ENCODE results near the gene ABCB6.
A peak's percentile ranks its signal among the peaks of the same experiment; 100 is the strongest.

The ABCB6 gene

GRCh38 chr2:219229305-219230058 is 10.7 kb upstream of the ABCB6 start, which contains the start of the genes ANKZF1 and ATG9A (continued):
- TF ChIP-seq PRDM2 (tag by site-specific recombination; IDR thresholded peaks at IDR 0.05; ENCODE audit: borderline replicate concordance) (no peak), ZNF639 (tag by site-specific recombination; IDR thresholded peaks at IDR 0.05) (no peak), EGR2 (tag by site-specific recombination; IDR thresholded peaks at IDR 0.05; ENCODE audit: low read depth) (peak; percentile 33), ZNF23 (tag by site-specific recombination; IDR thresholded peaks at IDR 0.05; ENCODE audit: borderline replicate concordance) (no peak), ZBTB8A (tag by site-specific recombination; IDR thresholded peaks at IDR 0.05) (no peak), ZNF239 (tag by site-specific recombination; IDR thresholded peaks at IDR 0.05) (no peak), ZFP37 (tag by site-specific recombination; IDR thresholded peaks at IDR 0.05) (no peak), GLI4 (tag by site-specific recombination; IDR thresholded peaks at IDR 0.05) (no peak), KLF10 (tag by site-specific recombination; IDR thresholded peaks at IDR 0.05) (peak; percentile 87), ZBTB10 (tag by site-specific recombination; IDR thresholded peaks at IDR 0.05) (no peak), ZNF747 (tag by site-specific recombination; IDR thresholded peaks at IDR 0.05) (no peak), FEZF1 (tag by site-specific recombination; IDR thresholded peaks at IDR 0.05) (peak; percentile 89), BCL11B (tag by site-specific recombination; IDR thresholded peaks at IDR 0.05; ENCODE audit: low read depth) (no peak), ZBTB26 (tag by site-specific recombination; optimal IDR thresholded peaks at IDR 0.05) (peak; percentile 85), ZNF112 (tag by site-specific recombination; IDR thresholded peaks at IDR 0.05) (no peak), IKZF3 (tag by site-specific recombination; IDR thresholded peaks at IDR 0.05) (0 out of 2 replicates have a peak, but pooled peaks have one; percentile 26), ZBTB49 (tag by site-specific recombination; IDR thresholded peaks at IDR 0.05; ENCODE audit: low read depth) (no peak), ZNF76 (tag by site-specific recombination; IDR thresholded peaks at IDR 0.05; ENCODE audit: borderline replicate concordance, low read depth) (no peak), BCL11A (tag by site-specific recombination; IDR thresholded peaks at IDR 0.05; ENCODE audit: low read depth) (no peak), GLIS2 (tag by site-specific recombination; IDR thresholded peaks at IDR 0.05) (no peak), PRDM10 (tag by site-specific recombination; IDR thresholded peaks at IDR 0.05) (no peak), ZNF433 (tag by site-specific recombination; IDR thresholded peaks at IDR 0.05; ENCODE audit: low read depth) (no peak)
